Activated naive CD8-positive, alpha-beta T cell treated with anti-CD3 and anti-CD28 coated beads, Interleukin-2, amount 50 U/mL, for 16 hours (primary cell): ENCODE measurements around the gene ETV3L.

Experiments used
- DNase-seq: peaks from one replicate; pipeline ENCODE4 v3.0.0-alpha.2; 2020; ENCODE audit warnings: low read depth, low spot score

The ETV3L gene

DNA sequence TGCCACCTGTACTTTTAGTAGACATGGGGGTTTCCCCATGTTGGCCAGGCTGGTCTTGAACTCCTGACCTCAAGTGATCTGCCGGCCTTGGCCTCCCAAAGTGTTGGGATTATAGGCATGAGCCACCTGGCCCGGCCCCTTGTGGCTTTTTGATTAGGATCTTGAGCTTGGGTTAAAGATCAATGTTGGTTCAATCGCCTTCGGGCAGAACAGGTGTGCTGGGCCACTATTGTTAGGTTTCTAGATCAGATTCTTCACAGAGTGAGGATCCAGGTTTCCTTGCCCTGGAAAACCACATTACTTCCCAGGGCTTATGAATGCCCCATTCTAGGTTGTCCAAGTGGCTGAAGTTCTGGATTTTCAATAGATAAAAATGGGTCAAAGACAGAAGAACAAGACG, 32.5 kb upstream of the ETV3L start:
- DNase-seq = no peak

DNA sequence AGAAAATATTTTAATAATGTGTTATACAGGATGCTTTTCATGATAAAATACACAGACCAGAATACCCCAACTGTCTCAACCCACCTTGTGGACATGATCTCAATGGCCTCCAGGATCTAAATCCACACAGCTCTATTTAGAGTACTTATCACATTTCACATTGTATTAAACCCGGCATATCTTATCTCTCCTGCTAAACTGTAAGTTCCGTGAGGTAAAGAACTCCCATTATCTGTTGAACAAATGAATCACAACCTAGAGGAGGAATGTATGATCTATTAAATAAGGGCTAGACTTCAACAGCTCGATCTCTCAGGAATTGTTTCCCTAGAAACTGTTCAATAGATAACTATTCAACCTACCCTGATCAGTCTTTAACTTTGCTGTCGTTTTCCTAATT, 31.7 kb upstream of the ETV3L start:
- DNase-seq = no peak

DNA sequence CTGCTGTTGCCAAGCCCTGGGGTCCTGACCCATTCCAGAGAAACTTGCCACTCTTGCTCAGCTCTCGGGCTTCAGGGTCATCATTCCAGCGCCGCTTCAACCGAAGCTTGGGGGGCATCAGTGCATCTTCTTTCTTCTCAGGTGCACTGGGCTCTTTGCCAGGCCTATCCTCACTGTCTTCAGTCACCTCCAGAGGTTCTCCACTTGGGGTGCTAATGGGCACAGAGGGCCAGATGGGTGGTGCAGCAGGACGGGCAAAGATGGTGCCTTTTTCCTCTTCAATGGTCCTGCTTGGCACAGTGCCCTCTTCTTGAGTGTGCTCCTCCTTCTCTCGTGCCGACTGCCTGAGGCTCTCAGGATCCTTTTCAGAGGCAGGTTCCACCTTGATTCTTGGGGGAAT, 25.2 kb upstream of the ETV3L start:
- no peak for DNase-seq

DNA sequence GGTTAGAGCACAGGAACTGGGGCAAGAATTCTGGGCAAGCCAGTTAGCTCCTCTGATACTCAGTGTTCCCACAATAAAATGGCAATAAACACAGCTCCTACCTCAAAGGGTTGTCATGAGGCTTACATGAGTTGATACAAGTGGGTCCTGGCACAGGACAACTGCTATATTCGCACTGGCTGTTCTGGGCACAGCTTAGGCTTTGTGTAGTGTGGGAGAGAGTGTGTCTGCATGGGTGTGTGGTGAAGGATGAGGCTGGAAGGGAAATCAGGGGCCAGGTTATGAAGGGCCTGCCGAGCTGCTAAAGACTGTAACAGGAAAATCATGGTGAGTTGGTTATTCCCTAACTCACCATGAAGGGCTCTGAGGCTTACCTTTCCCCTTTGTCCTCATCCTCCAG, 19.8 kb upstream of the ETV3L start:
- DNase-seq = no peak

DNA sequence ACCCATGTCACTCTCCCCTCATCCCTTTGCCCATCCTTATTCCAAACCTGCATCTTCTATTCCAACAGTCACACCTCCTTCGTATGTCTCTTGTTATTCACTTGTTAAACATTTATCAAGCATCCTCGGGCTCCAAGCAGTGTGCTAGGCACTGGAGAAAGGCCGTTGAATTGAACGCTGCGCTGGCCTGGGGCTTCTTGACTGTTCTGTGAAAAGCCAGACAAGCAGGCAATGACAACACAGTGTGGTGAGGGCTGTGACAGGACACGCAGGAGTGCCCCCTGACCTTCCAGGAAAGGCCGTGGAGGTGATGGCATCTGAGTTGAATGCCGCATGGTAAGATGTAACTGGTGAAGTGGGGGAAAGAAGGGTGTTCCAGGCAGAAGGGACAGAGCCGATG, 19.4 kb upstream of the ETV3L start:
- no peak for DNase-seq

DNA sequence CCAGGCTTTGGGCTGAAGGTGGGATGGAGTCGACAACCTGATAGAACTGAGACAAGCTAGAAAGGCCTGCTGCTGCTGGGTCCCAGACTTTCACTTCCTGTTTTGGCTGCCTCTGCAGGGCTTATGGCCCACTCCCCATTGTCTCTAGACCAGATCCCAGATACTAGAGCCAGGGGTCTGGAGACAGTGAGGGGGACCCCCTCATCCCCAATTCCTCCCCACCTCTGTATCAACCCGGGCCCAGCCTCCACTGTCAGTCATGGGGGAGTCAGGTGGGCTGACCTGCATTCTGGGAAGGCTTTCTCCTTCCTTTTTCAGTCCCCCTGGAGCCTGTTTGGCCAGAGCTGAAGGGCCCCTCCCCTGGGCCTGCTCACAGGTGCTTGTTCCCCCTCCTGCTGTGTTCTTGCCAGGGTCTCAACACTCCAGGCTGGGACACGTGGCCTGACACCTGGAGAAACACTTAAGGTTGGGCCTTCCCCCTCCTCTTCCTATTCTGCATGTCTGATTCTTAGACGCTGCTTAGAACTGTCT, 18.0 kb upstream of the ETV3L start:
- DNase-seq = no peak

DNA sequence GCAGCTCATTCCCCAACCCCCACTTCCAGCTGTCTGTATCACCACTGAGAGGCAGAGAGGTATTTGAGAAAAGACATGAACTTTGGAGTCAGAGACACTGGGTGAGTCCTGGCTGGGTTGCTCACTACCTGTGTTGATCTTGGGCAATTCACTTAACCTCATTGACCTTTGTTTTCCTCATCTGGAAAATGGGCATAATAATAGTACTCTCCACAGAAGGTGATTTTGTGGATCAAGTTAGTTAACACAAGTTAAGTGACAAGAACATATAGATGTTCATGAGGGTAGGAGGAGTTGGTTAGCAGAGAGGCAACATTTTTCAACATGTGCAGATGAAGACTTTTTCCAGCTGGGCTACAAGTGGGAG, 17.1 kb upstream of the ETV3L start:
- no peak for DNase-seq

DNA sequence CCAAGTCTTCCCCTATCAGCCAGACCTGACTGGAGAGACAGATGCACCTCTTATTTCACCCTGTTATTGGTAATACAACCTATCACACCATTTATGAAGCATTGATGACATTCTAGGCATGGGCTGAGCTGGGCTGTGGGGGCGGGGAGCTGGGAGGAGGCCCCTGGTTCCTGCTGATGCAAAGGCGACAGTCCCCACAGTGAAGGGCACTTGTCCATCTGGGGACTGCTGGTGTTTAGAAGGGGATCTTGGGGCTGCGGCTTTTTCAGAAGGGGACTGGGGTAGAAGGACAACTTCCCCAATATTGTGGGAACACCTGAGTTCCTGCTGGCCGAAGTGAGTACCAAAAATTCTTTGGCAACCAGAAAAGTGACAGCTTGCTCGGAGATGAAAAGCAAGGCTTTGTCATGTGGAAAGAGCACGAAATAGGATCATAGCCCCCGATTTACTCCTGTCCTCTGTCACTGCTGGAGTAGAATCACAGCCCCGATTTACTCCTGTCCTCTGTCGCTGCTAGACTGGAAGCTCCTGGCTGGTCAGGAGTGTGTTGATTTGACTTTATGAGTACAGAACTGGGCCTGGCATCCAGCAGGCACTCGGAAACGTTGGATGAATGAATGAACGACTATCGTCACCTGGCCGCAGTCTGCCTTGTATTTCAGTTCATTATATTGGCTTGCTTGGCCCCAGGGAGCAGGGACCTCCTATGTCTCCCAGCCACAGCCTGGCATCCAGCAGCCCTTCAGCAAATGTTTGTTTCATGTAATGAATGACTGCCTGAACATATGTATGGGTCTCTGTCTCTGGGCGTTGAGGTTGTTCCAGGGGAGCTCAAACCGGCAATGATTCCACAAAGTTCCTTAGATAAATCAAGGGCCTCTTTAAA, 16.5 kb upstream of the ETV3L start:
- no peak for DNase-seq

DNA sequence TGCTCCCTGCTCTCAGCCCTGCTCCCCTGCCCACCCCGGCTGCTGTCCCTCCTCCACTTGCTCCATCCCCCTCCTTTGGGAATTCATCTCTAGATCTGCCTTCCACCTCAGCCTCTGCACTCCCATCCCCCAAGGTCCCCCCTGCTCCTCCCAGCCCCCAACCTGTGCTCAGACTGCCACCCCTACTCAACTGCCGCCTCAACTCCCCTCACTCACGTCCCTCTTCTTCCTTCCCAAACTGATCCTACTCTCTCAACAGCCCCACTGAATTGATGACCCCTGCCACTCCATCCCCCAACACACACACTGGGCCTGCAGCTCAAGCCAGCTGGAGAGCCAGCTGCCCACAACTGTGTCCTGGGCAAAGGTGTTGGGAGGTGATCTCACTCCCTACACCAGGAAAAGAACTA, 15.8 kb upstream of the ETV3L start:
- no peak for DNase-seq

DNA sequence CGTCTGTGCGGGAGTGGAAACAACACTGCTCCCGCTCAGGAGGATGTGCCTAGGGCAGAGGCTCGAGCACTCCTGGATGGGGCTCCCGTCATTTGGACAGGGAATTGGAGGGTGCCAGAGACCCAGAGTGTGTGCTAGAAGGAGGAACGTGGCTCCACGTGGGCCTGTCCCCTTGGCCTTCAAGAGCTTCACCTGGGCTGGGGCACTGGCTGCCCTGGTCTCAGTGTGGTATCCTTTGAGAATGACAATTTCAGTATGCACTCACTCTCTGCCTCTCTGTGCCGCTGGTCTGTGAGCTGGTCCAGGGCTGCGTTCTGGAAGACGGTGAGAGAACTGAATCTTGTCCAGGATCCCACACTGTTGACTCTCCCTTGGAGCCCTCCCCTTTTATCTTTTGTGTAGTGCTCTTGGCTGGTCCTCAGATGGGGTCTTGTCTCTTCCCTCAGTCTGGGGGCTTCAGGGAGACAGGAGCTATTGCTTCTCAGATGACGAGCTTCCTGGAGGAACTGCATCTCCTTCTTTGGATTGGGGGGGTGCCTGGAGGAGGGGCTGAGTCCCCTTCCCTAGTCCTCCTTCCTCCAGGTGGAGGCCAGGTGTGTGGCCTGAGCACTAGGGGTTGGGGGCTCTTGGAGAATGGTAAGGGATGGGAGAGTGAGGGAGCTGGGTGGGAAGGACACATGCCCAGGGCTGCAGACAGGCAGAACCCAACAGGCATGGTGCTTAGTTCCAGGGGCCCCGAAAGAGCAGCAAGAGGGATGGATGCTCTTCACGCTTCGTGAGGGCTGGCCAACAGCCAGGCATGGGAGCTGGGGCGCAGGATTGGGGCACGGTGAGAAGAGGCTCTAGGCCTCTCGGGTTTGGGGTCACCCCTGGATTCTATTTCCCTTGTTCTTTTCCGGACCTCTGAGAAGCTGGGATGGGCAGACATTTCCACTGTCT, 14.8 kb upstream of the ETV3L start:
- no peak for DNase-seq

DNA sequence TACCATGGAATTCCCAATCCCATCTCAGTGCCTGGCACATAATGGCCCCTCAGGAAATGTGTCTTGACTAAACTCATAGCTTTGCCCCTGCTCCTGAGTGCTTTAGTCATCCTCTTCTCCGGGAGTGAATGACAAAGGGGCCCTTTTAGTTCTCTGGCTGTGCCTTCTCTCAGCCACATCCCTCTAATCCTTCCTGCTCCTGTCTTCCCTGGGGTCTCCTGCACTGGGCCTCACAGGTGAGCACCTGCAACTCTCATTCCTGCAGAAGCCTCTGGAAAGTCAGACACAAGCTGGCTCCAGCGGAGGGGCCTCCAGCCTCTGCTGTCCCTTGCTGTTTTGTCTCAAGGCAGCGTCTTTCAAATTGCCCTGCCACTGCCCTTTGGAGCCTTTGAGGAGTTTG, 14.0 kb upstream of the ETV3L start:
- DNase-seq = no peak

DNA sequence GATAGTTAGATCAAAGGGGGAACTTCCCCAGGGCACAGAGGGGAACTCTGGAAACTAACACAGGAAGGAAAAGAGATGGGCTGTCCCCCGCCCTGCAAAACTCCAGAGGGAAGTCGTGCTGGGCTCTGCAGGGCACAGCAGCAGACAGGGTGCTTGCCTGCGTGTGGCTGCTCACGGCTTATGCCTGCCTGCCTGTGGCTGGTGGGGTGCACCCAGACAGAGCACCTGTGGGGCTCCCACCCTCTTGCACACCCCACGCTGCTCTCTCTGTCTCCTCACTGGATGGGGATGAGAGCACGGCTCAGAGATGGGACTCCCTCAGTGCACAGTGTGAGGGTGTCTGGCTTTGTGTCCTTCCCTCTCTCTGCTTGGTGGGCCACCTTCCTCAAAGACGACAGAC, 13.5 kb upstream of the ETV3L start:
- no peak for DNase-seq

DNA sequence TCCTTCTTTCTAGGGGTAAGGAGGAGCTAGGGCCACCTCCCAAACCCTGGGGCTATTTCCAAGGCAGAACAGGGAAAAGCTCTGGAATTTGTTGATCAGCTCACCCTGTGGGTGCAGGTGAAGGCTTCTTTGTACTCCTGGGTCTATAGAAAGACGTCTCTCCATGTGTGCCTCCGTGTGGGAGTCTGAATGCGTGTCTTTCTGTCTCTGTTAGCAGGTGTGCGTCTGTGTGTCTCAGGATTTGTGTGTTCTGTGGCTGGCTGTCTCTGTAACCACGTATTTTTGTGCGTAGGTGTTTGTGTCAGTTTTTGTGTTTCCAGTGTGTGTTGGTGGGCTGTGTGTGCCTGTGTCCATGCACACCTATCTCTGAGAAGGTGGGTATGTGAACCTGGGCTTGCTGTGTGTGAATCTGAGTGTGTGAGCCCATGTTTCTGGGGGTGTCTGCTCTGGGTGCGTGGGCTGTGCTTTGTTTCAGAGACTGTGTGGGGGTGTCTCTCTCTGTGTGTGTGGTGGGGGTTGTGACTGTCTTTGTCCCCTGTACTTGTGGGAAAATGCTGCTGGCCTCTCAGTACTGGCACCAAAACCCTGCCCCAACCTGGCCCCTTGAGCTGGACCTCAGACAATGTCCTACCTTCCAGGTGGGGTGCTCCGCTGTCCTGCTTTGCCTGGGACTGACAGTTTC, 12.7 kb upstream of the ETV3L start:
- DNase-seq = no peak

DNA sequence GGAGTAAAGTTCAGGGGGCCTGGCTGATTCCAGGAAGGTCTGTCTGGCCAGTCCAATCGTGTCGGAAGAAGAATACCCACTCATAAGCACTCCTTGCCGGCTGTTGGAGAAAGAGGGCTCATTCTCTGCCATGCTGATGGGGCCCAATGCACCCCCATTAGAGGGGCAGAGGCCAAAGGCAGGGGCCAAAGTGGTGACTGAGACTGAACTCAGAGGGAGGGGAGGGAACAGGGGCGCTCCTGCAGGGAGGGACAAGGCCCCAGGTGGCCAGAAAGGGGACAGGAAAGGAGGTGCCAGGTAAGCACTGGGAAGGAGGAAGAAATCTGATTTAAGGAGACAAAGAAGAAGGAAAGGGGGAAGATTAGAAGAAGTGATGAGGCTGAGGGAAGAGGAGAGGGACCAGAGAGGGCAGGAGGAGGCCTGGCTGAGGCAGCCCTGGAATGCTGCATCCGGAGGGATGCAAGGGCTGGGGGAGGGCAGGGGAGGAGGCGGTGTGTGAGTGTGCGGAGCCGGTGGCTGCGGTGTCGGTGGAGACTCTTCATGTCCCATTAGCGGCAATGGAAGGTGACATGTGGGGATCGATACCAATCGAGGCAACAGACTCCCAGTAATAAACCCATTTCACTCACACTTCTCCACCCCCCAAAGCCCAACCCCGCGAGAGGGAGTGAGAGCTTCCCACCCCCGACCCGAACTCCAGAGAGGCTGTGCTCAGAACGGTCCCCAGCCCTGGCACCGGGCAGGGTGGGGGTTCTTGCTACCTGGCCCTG, 12.0 kb upstream of the ETV3L start:
- DNase-seq = no peak

DNA sequence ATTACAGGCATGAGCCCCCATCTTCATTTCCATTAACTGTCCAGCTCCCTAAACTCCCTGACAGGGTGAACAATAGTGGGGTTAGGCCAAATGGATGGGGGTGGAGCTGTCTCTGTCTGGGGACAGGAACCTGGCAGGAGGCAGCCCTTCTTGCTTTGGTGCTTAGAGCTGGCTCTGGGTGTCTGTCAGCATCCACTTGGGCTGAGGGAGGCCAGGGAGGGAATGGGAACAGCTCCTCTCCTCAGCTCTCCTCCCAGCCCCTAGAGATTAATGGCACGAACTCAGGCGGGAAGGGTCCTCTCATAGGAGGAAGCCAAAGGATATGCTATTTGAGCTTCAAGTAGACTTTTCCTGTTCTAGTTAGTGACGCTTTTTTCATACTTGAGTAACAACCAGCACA, 11.1 kb upstream of the ETV3L start:
- no peak for DNase-seq

DNA sequence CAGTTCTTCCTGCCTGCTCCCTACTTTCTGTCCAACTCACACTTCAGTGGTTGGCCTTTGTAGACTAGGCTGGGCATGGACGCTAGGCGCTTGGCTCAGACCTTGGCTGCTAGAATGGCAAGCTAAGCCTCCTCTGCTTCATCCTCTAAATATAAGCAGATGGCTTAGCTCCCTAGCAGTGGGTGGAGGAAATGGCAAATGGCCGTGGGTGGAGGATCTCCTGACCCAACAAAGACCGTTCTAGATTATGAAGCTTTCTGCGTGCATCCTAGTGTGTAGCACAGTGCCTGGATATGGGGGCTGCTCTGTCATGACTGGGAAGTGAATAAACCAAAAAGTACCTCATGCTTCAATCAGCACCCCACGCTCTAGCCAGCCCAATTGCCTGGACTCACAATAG, 10.4 kb upstream of the ETV3L start:
- DNase-seq = no peak

DNA sequence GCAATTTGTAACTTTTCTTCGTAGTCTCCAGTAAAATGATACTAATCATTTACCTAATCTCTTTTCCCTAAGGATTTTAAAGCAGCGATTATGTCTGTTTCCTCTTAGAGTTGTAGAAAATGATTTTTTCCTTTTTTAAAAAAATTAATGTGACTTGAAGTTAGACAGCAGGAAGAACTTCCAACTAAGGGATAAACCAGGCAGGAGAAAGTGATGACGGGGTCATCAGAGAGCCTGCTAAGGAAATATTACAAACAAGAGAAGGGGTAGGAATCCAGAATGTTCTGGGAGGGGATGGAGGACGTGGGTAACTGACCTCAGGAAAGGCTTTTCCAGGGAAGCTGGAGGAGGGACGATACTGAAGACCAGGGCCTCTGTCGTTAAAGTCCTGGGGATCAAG, 8.8 kb upstream of the ETV3L start:
- DNase-seq = no peak

DNA sequence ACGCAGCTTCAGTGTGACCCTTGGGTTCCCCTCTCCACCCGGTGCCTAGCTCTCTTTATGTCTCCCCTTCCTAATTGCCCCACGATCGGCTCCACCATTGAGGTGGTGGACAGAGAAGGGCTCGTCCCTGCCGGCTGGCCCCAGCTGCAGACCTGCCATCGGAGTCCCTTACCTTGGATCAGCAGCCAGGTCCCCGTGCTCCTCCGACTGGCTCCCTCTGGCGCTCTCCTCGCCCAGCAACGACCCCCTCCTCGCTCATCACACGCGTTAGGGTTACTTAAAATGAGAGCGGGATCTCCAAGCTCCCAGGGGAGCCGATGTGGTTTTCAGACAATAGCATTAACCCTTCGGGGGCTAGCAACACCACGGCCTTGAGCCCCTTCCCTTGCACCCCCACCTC, 8.1 kb upstream of the ETV3L start:
- no peak for DNase-seq

DNA sequence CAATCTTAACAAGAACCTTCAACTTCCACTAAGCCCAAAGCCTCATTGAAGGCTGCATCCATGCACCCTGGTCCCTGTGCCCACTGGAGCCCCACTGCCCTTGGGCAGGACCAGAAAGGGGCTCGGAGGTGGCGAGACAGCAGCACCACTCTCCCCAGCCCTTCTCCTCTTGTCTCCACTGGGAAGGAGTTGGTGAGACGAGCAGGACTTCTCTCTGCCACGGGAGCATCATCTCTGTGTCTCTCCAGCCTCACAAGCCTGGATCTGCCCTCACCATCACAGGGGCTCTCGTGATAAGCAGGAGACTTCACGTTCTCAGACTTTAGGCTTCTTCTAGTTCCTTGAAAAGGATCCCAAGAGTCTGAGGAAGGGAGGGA, 7.2 kb upstream of the ETV3L start:
- DNase-seq = no peak

DNA sequence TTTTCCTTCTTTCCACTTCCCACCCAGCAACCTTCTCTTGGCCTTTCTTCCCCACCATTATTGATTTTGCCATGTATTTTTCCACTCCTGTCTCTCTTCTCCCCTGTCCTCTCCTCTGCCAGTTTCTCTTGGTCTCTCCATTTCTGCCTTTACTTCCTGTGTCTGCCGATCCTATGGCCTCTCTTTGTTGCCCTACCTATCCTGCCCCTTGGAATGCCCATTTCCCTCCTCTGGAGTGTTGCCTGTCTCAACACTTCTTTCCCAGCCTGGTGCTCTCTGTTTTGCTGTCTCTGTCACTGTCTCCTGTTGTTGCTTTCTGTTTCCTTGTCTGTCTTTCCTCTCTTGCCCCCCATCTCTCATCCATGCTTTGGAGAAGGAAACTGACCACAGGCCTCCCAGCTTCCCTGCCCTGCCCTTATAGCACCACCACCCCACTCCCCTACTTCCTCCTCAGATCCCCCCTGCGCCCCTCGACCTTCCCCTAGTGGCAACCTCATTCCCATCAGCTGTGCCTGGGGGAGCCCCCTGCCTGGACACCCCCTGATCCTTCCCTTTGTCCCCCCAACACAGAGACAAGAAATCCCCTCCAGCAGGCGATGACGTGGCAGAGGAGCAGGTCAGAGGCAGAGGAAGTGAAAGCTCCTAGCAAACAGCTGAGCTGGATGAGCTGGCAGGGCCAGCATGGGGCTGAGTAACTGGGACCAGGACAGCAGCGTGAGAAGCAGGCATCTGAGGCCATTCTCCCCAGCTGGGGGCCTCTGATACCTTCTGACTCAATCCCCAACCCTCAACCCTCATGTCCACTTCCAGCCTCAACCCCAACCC, 6.6 kb upstream of the ETV3L start:
- DNase-seq = no peak
